ENCODE results near the gene SAP130.

The SAP130 gene

GRCh38 chr2:127991742-127992141 is 36.1 kb downstream of the SAP130 start:
- no peak overlapping the region for H3K4me3 ChIP-seq (ENCODE audit: control insufficient read depth, low read depth, low read length)
- TF ChIP-seq, protein P1, sequence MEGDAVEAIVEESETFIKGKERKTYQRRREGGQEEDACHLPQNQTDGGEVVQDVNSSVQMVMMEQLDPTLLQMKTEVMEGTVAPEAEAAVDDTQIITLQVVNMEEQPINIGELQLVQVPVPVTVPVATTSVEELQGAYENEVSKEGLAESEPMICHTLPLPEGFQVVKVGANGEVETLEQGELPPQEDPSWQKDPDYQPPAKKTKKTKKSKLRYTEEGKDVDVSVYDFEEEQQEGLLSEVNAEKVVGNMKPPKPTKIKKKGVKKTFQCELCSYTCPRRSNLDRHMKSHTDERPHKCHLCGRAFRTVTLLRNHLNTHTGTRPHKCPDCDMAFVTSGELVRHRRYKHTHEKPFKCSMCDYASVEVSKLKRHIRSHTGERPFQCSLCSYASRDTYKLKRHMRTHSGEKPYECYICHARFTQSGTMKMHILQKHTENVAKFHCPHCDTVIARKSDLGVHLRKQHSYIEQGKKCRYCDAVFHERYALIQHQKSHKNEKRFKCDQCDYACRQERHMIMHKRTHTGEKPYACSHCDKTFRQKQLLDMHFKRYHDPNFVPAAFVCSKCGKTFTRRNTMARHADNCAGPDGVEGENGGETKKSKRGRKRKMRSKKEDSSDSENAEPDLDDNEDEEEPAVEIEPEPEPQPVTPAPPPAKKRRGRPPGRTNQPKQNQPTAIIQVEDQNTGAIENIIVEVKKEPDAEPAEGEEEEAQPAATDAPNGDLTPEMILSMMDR (IDR thresholded peaks at IDR 0.05; ENCODE audit: control insufficient read depth, insufficient read depth, low read depth, low read length, missing control alignments), result no peak
- DNase-seq (ENCODE audit: low read depth), result no peak

DNA sequence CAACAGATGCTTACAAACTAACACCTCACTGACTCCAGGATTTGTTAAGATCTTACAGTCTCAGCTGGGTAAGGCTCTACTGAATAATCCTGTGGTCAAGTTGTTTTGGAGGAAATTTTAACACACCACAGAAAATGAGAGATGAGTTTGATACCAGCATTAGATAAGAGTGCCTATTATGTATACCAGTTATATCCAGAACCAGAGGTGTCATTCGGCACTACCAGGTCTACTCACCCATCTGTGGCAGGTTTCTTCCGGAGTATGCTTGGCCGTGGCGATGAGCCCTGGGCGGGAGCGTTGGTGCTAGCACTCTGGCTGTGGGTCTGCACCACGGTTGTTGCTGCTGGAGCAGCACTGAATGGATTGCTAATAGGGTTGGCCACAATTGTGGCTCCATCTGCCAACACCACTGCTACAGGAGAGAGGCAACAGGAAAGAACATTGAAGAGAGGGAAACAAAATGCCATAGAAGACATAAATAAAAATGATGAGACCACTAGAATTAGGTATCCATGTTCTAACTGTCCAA is 41.2 kb downstream of the SAP130 start:
- no peak for DNase-seq (ENCODE audit: low read depth)
- TF ChIP-seq, protein P1 (IDR thresholded peaks at IDR 0.05; ENCODE audit: control insufficient read depth, insufficient read depth, low read depth, low read length, missing control alignments), result no peak
- no peak overlapping the region for H3K4me3 ChIP-seq (ENCODE audit: control insufficient read depth, low read depth, low read length)

DNA sequence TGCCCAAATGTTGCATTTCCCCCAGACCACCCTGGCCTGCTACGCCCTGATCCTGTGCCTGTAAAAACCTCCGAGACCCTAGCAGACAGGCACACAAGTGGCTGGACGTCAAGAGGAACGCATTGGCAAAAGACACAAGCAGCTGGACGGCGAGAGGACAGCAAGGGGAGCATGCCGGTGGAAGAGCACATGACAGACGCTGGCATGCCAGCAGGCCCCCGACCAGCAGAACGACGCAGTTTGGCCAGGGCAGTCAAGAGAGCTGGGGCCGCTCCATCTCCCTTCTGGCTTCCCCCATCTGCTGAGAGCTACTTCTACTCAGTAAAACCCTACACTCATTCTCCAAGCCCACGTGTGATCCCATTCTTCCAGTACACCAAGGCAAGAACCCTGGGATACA is 42.1 kb downstream of the SAP130 start:
- no peak for DNase-seq (ENCODE audit: low read depth)
- TF ChIP-seq, protein P1 (IDR thresholded peaks at IDR 0.05; ENCODE audit: control insufficient read depth, insufficient read depth, low read depth, low read length, missing control alignments), result no peak
- H3K4me3 ChIP-seq (ENCODE audit: control insufficient read depth, low read depth, low read length), result no peak overlapping the region

GRCh38 chr2:127985026-127985734 is 42.7 kb downstream of the SAP130 start:
- no peak for DNase-seq (ENCODE audit: low read depth)
- no peak overlapping the region for H3K4me3 ChIP-seq (ENCODE audit: control insufficient read depth, low read depth, low read length)
- TF ChIP-seq, protein P1 (IDR thresholded peaks at IDR 0.05; ENCODE audit: control insufficient read depth, insufficient read depth, low read depth, low read length, missing control alignments), result no peak

DNA sequence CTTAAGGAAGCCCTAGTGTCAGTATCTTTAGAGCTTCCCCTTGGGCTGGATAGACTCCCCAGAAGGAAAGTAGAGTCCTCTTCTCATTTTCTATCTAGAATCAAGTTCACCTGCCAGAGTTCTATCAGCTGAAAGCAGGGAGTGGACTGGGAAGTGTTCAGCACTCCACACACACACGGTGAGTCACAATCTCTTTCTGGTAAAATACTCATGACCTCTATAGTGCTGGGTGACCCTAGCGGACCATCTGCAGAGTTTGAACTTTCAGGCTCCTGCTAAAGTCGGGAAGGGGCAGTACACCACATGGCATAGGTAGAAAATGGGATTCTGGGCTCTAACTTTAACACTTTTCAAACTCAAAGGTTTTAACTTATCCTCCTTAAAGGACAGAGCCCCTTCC is 43.3 kb downstream of the SAP130 start:
- DNase-seq (ENCODE audit: low read depth), result no peak
- no peak overlapping the region for H3K4me3 ChIP-seq (ENCODE audit: control insufficient read depth, low read depth, low read length)
- TF ChIP-seq, protein P1 (IDR thresholded peaks at IDR 0.05; ENCODE audit: control insufficient read depth, insufficient read depth, low read depth, low read length, missing control alignments), result no peak

GRCh38 chr2:127969446-127969845 is 58.4 kb downstream of the SAP130 start:
- TF ChIP-seq, protein P1 (IDR thresholded peaks at IDR 0.05; ENCODE audit: control insufficient read depth, insufficient read depth, low read depth, low read length, missing control alignments), result no peak
- H3K4me3 ChIP-seq (ENCODE audit: control insufficient read depth, low read depth, low read length), result no peak overlapping the region
- no peak for DNase-seq (ENCODE audit: low read depth)

Measured in AG09309 (cell line).